Measurements from ENCODE around the gene GIGYF1.

DNA sequence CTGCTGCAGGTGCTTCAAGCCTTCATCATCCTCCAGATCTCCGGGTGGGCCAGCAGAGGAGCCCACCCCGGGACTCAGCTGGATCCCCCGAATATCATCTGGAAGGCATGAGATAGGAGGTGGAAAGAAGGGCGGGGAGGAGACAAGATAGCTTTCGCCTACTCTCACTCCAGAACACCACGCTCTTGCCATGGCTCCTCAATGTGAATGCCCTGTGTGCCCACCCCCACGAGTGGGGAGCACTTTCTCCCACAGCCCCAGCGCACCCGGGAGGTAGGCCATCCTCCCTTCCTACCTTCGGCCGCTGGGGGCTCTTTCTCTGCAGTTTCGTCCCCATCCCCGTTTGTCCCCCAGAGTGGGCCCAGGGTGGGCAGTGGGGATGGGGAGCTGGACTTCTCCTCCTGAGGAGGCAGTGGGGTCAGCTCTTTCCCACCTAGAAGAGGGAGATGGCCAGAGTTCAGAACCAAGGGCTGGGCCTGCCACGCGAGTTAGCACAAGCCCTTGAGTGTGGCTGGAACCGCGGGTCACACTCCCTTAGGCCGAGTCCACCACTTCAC, 8.9 kb downstream of the GIGYF1 start:
- TF ChIP-seq, protein P1, sequence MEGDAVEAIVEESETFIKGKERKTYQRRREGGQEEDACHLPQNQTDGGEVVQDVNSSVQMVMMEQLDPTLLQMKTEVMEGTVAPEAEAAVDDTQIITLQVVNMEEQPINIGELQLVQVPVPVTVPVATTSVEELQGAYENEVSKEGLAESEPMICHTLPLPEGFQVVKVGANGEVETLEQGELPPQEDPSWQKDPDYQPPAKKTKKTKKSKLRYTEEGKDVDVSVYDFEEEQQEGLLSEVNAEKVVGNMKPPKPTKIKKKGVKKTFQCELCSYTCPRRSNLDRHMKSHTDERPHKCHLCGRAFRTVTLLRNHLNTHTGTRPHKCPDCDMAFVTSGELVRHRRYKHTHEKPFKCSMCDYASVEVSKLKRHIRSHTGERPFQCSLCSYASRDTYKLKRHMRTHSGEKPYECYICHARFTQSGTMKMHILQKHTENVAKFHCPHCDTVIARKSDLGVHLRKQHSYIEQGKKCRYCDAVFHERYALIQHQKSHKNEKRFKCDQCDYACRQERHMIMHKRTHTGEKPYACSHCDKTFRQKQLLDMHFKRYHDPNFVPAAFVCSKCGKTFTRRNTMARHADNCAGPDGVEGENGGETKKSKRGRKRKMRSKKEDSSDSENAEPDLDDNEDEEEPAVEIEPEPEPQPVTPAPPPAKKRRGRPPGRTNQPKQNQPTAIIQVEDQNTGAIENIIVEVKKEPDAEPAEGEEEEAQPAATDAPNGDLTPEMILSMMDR (IDR thresholded peaks at IDR 0.05): no peak
- TF ChIP-seq POLR2A (IDR thresholded peaks at IDR 0.05): no peak
- TF ChIP-seq EP300 (IDR thresholded peaks at IDR 0.05): no peak
- no peak for TF ChIP-seq POLR2AphosphoS5 (IDR thresholded peaks at IDR 0.05)
